Lower lobe of right lung (tissue), 2 donors: Measurements from ENCODE around the gene SORL1-AS1.

ENCODE experiments used
- ATAC-seq, 2 donors: fragments of 200-7000 bp; cut with Tn5 transposase; one replicate each; pipeline ENCODE4 v1.9.1; 2020 to 2022; ENCODE audit warnings: mild to moderate bottlenecking in 2 of 2, moderate library complexity in 2 of 2
- DNase-seq: peaks from one replicate; pipeline ENCODE4 v3.0.0-alpha.2; 2020
- H3K27ac ChIP-seq: fragments of 200-600 bp; one replicate; pipeline ENCODE4 v1.8.0; 2022
- H3K27me3 ChIP-seq: fragments of 200-600 bp; one replicate; pipeline ENCODE4 v1.8.0; 2022; ENCODE audit warnings: low read depth
- H3K36me3 ChIP-seq: fragments of 200-600 bp; one replicate; pipeline ENCODE4 v1.8.0; 2022; ENCODE audit warnings: mild to moderate bottlenecking
- H3K4me1 ChIP-seq: fragments of 200-600 bp; one replicate; pipeline ENCODE4 v1.8.0; 2022
- H3K4me3 ChIP-seq: fragments of 200-600 bp; one replicate; pipeline ENCODE4 v1.8.0; 2022; ENCODE audit warnings: mild to moderate bottlenecking
- H3K9me3 ChIP-seq: fragments of 200-600 bp; one replicate; pipeline ENCODE4 v1.8.0; 2022
- intact Hi-C: fragments of 100-400 bp; cut with DNase I; formaldehyde crosslinking; loops from one replicate; pipeline ENCODE4 v1.11.0; 2022
- TF ChIP-seq, protein P1 (sequence below): fragments of 200-600 bp; IDR thresholded peaks from one replicate; pipeline ENCODE4 v1.8.0; 2022; ENCODE audit warnings: antibody characterized with exemption, mild to moderate bottlenecking
- donor health status: DM: no; HTN: yes; CAD: no; lungs with severe emphysema.

Gene SORL1-AS1

DNA sequence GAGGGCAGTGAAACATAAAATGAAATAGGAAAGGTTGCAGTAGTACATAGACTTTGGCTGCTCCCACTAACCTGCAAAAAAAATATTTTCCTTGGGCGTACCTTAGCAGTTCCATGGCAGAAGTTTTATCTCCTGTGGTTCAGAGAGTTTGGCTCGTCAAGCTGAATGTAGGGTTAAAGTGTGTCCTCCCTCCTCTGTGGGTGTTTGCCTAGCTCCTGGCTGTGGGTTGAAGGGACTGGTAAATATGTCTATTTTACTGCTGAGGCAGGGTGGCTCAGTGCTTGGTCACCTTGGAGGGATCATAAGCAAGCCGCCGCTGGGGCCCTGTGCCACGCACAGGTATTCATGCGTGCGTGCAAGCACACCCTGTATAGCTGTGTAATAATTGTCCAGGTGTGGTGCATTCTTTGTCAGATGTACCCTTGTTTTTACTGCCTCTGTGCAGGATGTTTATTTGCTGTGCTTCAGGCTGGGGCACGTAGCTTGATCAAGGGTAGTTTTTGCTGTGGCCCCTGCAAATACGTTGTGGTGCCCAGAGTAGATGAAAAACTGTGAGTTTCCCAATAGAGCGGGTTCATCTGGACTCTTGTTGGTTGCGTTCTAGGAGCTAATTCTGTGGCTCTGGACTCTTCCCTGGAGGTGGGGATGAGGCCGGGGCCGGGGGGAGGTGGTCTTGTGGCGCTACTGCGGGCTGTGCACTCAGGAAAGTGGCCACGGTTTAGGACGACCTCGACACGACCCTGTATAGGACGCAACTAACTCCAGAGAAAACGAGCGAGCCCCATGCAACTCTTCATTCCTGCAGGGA, 1.4 kb downstream of the SORL1-AS1 start:
- Histone ChIP-seq H3K4me3 (peak overlapping the region; percentile 86), H3K27me3 (no peaks in the 10 kb centered on the region), H3K36me3 (no peaks in the 10 kb centered on the region), H3K4me1 (peaks cover 35% of the 10 kb centered on the region), H3K27ac (peak overlapping the region; percentile 73), H3K9me3 (no peaks in the 10 kb centered on the region)
- no peak for ATAC-seq
- DNase-seq = no peak
- intact Hi-C loops = no loop called here
- TF ChIP-seq, protein P1, sequence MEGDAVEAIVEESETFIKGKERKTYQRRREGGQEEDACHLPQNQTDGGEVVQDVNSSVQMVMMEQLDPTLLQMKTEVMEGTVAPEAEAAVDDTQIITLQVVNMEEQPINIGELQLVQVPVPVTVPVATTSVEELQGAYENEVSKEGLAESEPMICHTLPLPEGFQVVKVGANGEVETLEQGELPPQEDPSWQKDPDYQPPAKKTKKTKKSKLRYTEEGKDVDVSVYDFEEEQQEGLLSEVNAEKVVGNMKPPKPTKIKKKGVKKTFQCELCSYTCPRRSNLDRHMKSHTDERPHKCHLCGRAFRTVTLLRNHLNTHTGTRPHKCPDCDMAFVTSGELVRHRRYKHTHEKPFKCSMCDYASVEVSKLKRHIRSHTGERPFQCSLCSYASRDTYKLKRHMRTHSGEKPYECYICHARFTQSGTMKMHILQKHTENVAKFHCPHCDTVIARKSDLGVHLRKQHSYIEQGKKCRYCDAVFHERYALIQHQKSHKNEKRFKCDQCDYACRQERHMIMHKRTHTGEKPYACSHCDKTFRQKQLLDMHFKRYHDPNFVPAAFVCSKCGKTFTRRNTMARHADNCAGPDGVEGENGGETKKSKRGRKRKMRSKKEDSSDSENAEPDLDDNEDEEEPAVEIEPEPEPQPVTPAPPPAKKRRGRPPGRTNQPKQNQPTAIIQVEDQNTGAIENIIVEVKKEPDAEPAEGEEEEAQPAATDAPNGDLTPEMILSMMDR = no peak

DNA sequence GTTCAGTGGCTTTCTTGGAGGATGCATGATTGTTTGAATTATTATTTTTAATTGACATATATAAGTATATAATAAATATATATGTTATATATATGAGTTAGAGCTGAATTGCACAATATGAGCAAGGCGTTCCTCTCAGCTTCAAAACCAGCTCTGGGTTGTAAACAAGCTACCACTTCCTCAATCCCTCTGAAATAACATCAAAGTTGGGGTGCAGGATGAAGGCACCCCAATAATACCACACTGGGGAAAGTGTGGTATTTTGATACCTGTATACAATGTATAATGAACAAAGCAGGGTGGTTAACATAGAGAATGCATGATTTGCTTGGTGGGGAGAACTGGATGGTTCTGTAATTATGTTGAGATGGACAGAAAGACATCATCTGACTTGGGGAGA, 2.4 kb downstream of the SORL1-AS1 start:
- Histone ChIP-seq H3K27me3 (no peaks in the 10 kb centered on the region), H3K4me1 (peaks cover 35% of the 10 kb centered on the region), H3K36me3 (no peaks in the 10 kb centered on the region), H3K27ac (peak overlapping the region; percentile 73), H3K9me3 (no peaks in the 10 kb centered on the region), H3K4me3 (no peak overlapping the region)
- DNase-seq = no peak
- TF ChIP-seq, protein P1 = no peak
- no peak for ATAC-seq
- intact Hi-C loops = no loop called here

DNA sequence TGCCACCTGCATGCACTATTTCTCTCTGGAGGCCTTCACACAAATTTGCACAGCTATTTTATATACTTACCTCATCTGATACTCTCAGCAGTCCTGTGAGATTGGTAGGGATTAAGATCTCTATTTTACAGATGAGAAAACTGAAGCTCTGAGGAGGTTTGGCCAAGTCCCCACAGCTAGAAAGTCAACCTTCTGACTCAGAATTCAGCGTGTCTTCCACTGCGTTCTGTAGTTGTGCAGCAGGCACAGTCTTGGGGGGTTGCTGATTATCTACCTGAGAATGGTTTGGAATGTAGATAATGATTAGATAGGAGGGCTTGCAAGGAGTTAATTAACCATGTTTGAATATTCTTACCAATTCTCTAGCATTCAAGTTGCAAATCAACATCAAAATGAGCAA, 3.1 kb downstream of the SORL1-AS1 start:
- H3K27me3 ChIP-seq = no peaks in the 10 kb centered on the region
- peak overlapping the region; percentile 34 for H3K27ac ChIP-seq
- H3K9me3 ChIP-seq = no peaks in the 10 kb centered on the region
- no peak overlapping the region for H3K4me3 ChIP-seq
- no peak for ATAC-seq
- TF ChIP-seq, protein P1 = no peak
- H3K4me1 ChIP-seq = peaks cover 35% of the 10 kb centered on the region
- DNase-seq = no peak
- no peaks in the 10 kb centered on the region for H3K36me3 ChIP-seq
- intact Hi-C loops = no loop called here

DNA sequence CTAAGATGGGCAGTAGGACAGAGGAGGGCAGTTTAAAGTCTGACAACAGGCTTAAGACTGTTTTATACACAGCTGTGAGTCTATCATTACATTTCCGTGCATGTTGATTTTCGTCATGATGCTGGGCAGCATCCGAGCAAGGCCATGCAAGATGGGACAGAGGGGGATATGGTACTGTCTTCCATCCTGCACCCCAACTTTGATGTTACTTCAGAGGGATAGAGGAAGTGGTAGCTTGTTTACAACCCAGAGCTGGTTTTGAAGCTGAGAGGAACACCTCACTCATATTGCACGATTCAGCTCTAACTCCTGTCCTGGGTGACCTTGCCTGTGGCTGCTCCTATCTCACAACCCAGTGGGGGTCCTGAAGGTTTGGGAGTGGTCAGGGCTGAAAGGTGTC, 3.6 kb downstream of the SORL1-AS1 start:
- TF ChIP-seq, protein P1 = no peak
- Histone ChIP-seq H3K4me3 (no peak overlapping the region), H3K4me1 (peaks cover 35% of the 10 kb centered on the region), H3K36me3 (no peaks in the 10 kb centered on the region), H3K9me3 (no peaks in the 10 kb centered on the region), H3K27me3 (no peaks in the 10 kb centered on the region), H3K27ac (peak overlapping the region; percentile 34)
- ATAC-seq (no peak), DNase-seq (no peak)
- intact Hi-C loops = no loop called here

DNA sequence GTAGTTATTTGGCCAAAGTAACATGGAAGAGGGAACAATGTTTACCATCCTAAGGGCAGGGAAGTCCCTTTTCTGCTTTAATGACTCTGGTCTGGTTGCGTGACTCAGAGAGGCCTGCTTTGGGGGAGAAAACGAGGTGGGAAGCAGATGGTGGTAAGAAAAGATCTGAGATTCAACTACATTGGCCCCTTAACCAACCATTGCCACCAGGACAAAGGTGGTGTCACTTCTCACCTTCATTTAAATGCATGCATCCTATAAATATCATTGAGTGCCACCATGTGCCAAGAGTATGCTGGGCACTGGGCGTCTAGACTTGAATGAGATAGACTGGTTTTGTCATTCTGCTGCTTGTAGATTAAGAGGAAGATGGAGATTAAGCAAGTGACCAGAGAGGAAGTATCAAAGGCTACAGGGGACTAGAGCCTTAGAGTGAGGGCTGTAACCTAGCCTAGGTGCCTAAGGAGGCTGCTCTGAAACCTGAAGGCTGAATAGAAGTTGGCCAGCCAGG, 4.3 kb downstream of the SORL1-AS1 start:
- ATAC-seq = peak in 1 of 2 donors; percentile 53
- H3K9me3 ChIP-seq = no peaks in the 10 kb centered on the region
- H3K36me3 ChIP-seq = no peaks in the 10 kb centered on the region
- no peak for DNase-seq
- H3K4me3 ChIP-seq = no peak overlapping the region
- H3K27me3 ChIP-seq = no peaks in the 10 kb centered on the region
- peak overlapping the region; percentile 34 for H3K27ac ChIP-seq
- TF ChIP-seq, protein P1 = no peak
- peaks cover 35% of the 10 kb centered on the region for H3K4me1 ChIP-seq
- intact Hi-C loops = no loop called here
